Calu3 (cell line): ENCODE measurements around the gene PPP1R12B. TPM values are rescaled to one million over a fixed set of nuclear protein-coding genes. Genes with fewer than 3 reads are reported as not detected.
A peak's percentile ranks its signal among the peaks of the same experiment; 100 is the strongest.
"Not testable (repeated sequence)": the region's sequence is repeated elsewhere in the genome, so short reads cannot be mapped to it uniquely, and the experiment has no call there.

Source experiments
- BruUV-seq: library from RNA; stranded (reverse); fragments of 400-500 nt; replicated peaks from 2 replicates; lab custom pipeline; 2021; lab: Mats Ljungman, UMichigan
- CTCF ChIA-PET: fragments of 300-600 bp; sonication (Branson Sonifier 250); formaldehyde crosslinking; loops from one replicate; lab custom pipeline; 2022; ENCODE audit warnings: antibody characterized with exemption; lab: Charles Lee
- DNase-seq: peaks from one replicate; pipeline ENCODE4 v3.0.0; 2022
- H3K27ac Mint-ChIP-seq: one replicate; pipeline ENCODE4 v1.8.0; 2022; ENCODE audit warnings: mixed read lengths; ENCODE audit not compliant: unreplicated experiment
- H3K27me3 Mint-ChIP-seq: one replicate; pipeline ENCODE4 v1.8.0; 2022; ENCODE audit warnings: mixed read lengths; ENCODE audit not compliant: unreplicated experiment
- H3K36me3 Mint-ChIP-seq: one replicate; pipeline ENCODE4 v1.8.0; 2022; ENCODE audit warnings: mild to moderate bottlenecking, moderate library complexity, mixed read lengths; ENCODE audit not compliant: insufficient read depth, unreplicated experiment
- H3K4me1 Mint-ChIP-seq: one replicate; pipeline ENCODE4 v1.8.0; 2022; ENCODE audit warnings: mild to moderate bottlenecking, low read depth, mixed read lengths; ENCODE audit not compliant: unreplicated experiment
- H3K4me3 Mint-ChIP-seq: one replicate; pipeline ENCODE4 v1.8.0; 2022; ENCODE audit warnings: mild to moderate bottlenecking, low read depth, moderate library complexity, mixed read lengths; ENCODE audit not compliant: unreplicated experiment
- H3K9me3 Mint-ChIP-seq: one replicate; pipeline ENCODE4 v1.8.0; 2022; ENCODE audit warnings: low read depth, mixed read lengths; ENCODE audit not compliant: unreplicated experiment
- CTCF ChIP-seq: fragments of 200-600 bp; IDR thresholded peaks from one replicate; pipeline ENCODE4 v1.8.0; 2022; ENCODE audit warnings: antibody characterized with exemption; ENCODE audit not compliant: unreplicated experiment
- intact Hi-C: fragments of 100-400 bp; cut with micrococcal nuclease; formaldehyde crosslinking; loops from one replicate; pipeline ENCODE4 v1.10.0; 2022; ENCODE audit not compliant: unreplicated experiment
- total RNA-seq: library from RNA; stranded (reverse); gene quantifications from 2 replicates; pipeline ENCODE4 v1.2.3, GENCODE V29; 2022

Gene PPP1R12B
- total RNA-seq, 1 experiment from 2014 or later: 31.8 TPM

- H3K4me1 Mint-ChIP-seq: peaks cover 51% of the 10 kb centered on the region
- CTCF ChIA-PET: interaction anchor here (0.6 to 1.8 kb wide), 5 partner anchors 10 to 321 kb away, joined by 3 to 6 read pairs (median 3); no protein-coding TSS in a partner anchor
- BruUV-seq, intact Hi-C loops, H3K27me3 Mint-ChIP-seq, H3K9me3 Mint-ChIP-seq, DNase-seq, H3K36me3 Mint-ChIP-seq: not testable (repeated sequence)
- peak overlapping the region; percentile 7 for H3K4me3 Mint-ChIP-seq
- H3K27ac Mint-ChIP-seq: peak overlapping the region; percentile 82
Observed at GRCh38 chr1:202484032-202484431, 135.5 kb downstream of the PPP1R12B start.

GRCh38 chr1:202484820-202485219, 136.3 kb downstream of the PPP1R12B start:
- peak overlapping the region; percentile 82 for H3K27ac Mint-ChIP-seq
- CTCF ChIA-PET: interaction anchor here (1.8 kb wide), 1 partner anchor 20 kb away, joined by 6 read pairs; no protein-coding TSS in a partner anchor

GRCh38 chr1:202488178-202488649, 139.7 kb downstream of the PPP1R12B start:
- intact Hi-C loops, H3K27ac Mint-ChIP-seq, CTCF ChIA-PET, BruUV-seq, H3K36me3 Mint-ChIP-seq, H3K9me3 Mint-ChIP-seq, H3K27me3 Mint-ChIP-seq, H3K4me3 Mint-ChIP-seq, DNase-seq: not testable (repeated sequence)
- H3K4me1 Mint-ChIP-seq: peaks cover 23% of the 10 kb centered on the region

More at GRCh38 chr1:202484820-202485219, 136.3 kb downstream of the PPP1R12B start:
- intact Hi-C loops, DNase-seq, H3K4me3 Mint-ChIP-seq, H3K36me3 Mint-ChIP-seq, BruUV-seq, H3K27me3 Mint-ChIP-seq, H3K9me3 Mint-ChIP-seq: not testable (repeated sequence)
- peaks cover 47% of the 10 kb centered on the region for H3K4me1 Mint-ChIP-seq

- BruUV-seq, DNase-seq, CTCF ChIA-PET, H3K27me3 Mint-ChIP-seq, H3K9me3 Mint-ChIP-seq, H3K36me3 Mint-ChIP-seq, H3K27ac Mint-ChIP-seq, intact Hi-C loops, H3K4me3 Mint-ChIP-seq: not testable (repeated sequence)
- peaks cover 14% of the 10 kb centered on the region for H3K4me1 Mint-ChIP-seq
Observed at GRCh38 chr1:202489101-202489500, 140.6 kb downstream of the PPP1R12B start.

DNA sequence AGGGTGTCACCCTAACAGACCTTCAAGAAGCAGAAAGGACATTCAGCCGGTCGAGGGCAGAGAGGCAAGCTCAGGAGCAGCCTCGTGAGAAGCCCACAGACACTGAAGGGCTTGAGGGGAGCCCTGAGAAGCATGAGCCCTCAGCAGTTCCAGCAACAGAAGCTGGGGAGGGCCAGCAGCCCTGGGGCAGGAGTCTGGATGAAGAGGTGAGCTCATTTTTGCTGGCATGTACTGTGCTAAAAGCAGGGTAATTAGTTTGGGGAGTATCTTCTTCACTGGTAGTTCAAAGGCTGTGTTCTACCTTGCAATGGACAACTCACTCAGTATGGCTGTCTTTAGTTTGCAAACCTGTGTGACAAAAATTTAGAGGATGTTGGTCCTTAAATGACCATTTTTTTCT, 144.6 kb downstream of the PPP1R12B start:
- H3K27ac Mint-ChIP-seq, intact Hi-C loops, H3K36me3 Mint-ChIP-seq, DNase-seq, CTCF ChIA-PET, H3K9me3 Mint-ChIP-seq, BruUV-seq, H3K4me1 Mint-ChIP-seq, H3K27me3 Mint-ChIP-seq, H3K4me3 Mint-ChIP-seq: not testable (repeated sequence)

DNA sequence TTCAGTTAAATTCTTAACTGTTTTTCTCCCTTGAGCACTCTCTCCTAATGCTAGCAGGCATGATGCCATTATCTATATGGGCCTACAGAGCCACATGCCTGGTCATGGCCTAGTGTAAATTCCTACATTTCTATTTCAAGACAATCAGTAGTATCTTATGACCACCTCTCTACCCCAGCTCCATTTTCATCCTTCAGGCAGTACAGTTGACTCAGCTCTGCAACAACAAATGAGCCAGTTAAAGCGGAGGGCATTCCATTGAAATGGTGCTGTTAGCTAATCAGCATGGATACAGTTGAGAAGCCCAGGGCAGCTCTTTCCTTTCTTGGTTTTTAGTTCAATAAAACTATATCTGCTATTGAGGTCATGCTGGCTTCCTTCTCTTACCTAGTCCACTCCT, 150.0 kb downstream of the PPP1R12B start:
- Mint-ChIP-seq H3K27me3 (no peaks in the 10 kb centered on the region), H3K27ac (no peak overlapping the region), H3K4me1 (no peaks in the 10 kb centered on the region), H3K36me3 (no peaks in the 10 kb centered on the region), H3K9me3 (no peaks in the 10 kb centered on the region), H3K4me3 (no peak overlapping the region)
- intact Hi-C loops: no loop called here
- DNase-seq: no peak
- CTCF ChIA-PET: no interaction called here
- no TSS peak for BruUV-seq
- TF ChIP-seq CTCF: no peak

- H3K27ac Mint-ChIP-seq, BruUV-seq, H3K4me1 Mint-ChIP-seq, H3K27me3 Mint-ChIP-seq, DNase-seq, H3K4me3 Mint-ChIP-seq, H3K36me3 Mint-ChIP-seq, H3K9me3 Mint-ChIP-seq: not testable (repeated sequence)
- intact Hi-C loops: loop anchor here (2.0 kb wide), 3 partner anchors 35 to 71 kb away; no protein-coding TSS in a partner anchor
- CTCF ChIA-PET: interaction anchor here (0.6 kb wide), 1 partner anchor 323 kb away, joined by 3 read pairs; no protein-coding TSS in a partner anchor
Observed at GRCh38 chr1:202499997-202500396, 151.5 kb downstream of the PPP1R12B start.
